Hepatocyte (in vitro differentiated cells): Measurements from ENCODE around the gene DIAPH2.

ENCODE experiments used
- CTCF ChIP-seq: fragments of 200-600 bp; sonication (generic); IDR thresholded peaks from 2 replicates; pipeline ENCODE4 v1.5.1; 2016; ENCODE audit warnings: antibody characterized with exemption, mild to moderate bottlenecking; ENCODE audit not compliant: poor library complexity
- EZH2 ChIP-seq: fragments of 200-600 bp; sonication (generic); IDR thresholded peaks from 2 replicates; pipeline ENCODE4 v1.6.1; 2016; ENCODE audit warnings: antibody characterized with exemption, mild to moderate bottlenecking, borderline replicate concordance
- EZH2phosphoT487 ChIP-seq: fragments of 200-600 bp; sonication (generic); IDR thresholded peaks from one replicate; pipeline ENCODE4 v1.6.1; 2018; ENCODE audit warnings: antibody characterized with exemption, mild to moderate bottlenecking, low read depth, moderate library complexity; ENCODE audit not compliant: unreplicated experiment, severe bottlenecking

- TF ChIP-seq CTCF (no peak), EZH2 (no peak), EZH2phosphoT487 (no peak)
Observed at GRCh38 chrX:96957718-96958117, 273.1 kb downstream of the DIAPH2 start.
